DOHH2 (cell line): ENCODE measurements around the gene NAA35.

Experiments
- H3F3A ChIP-seq: fragments of 200-600 bp; sonication (generic), shearing (Covaris generic); 2 replicates; pipeline ENCODE4 v1.6.0; 2016; ENCODE audit warnings: antibody characterized with exemption, mild to moderate bottlenecking; ENCODE audit not compliant: control insufficient read depth, insufficient read depth
- H3K27ac ChIP-seq: fragments of 200-600 bp; sonication (generic); 2 replicates; pipeline ENCODE4 v1.5.1; 2014; ENCODE audit warnings: low read depth, mild to moderate bottlenecking, low read length, moderate library complexity
- H3K27me3 ChIP-seq: fragments of 200-600 bp; sonication (generic); 2 replicates; pipeline ENCODE4 v1.6.1; 2014; ENCODE audit warnings: mild to moderate bottlenecking, low read length, mixed read lengths; ENCODE audit not compliant: control insufficient read depth
- H3K36me3 ChIP-seq: fragments of 200-600 bp; sonication (generic); 2 replicates; pipeline ENCODE4 v1.6.1; 2014; ENCODE audit warnings: mild to moderate bottlenecking, low read length, moderate library complexity, mixed read lengths; ENCODE audit not compliant: control insufficient read depth
- H3K4me1 ChIP-seq: fragments of 200-600 bp; sonication (generic); 2 replicates; pipeline ENCODE4 v1.6.1; 2014; ENCODE audit warnings: mild to moderate bottlenecking, low read length, mixed read lengths; ENCODE audit not compliant: control insufficient read depth
- H3K4me2 ChIP-seq: fragments of 200-600 bp; sonication (generic); 2 replicates; pipeline ENCODE4 v1.6.0; 2014; ENCODE audit warnings: mild to moderate bottlenecking, low read length, moderate library complexity
- H3K4me3 ChIP-seq: fragments of 200-600 bp; sonication (generic); 2 replicates; pipeline ENCODE4 v1.5.1; 2014; ENCODE audit warnings: mild to moderate bottlenecking, low read length, mixed read lengths
- H3K79me2 ChIP-seq: fragments of 200-600 bp; sonication (generic); 2 replicates; pipeline ENCODE4 v1.6.1; 2014; ENCODE audit warnings: mild to moderate bottlenecking, low read length, mixed read lengths; ENCODE audit not compliant: control insufficient read depth
- H3K9me2 ChIP-seq: fragments of 200-600 bp; sonication (generic); replicated peaks from 2 replicates; pipeline ENCODE4 v1.6.1; 2014; ENCODE audit warnings: mild to moderate bottlenecking, low read length, mixed read lengths; ENCODE audit not compliant: control insufficient read depth
- H3K9me3 ChIP-seq: fragments of 200-600 bp; sonication (generic); 2 replicates; pipeline ENCODE4 v1.6.1; 2014; ENCODE audit warnings: antibody characterized with exemption, low read length, mixed read lengths; ENCODE audit not compliant: control insufficient read depth, insufficient read depth
- H4K20me1 ChIP-seq: fragments of 200-600 bp; sonication (generic); 2 replicates; pipeline ENCODE4 v1.6.0; 2014; ENCODE audit warnings: low read depth, mild to moderate bottlenecking, antibody characterized with exemption, low read length, moderate library complexity; ENCODE audit not compliant: control insufficient read depth, insufficient read depth
- EZH2phosphoT487 ChIP-seq: fragments of 200-600 bp; sonication (generic); IDR thresholded peaks from 2 replicates; pipeline ENCODE4 v1.6.1; 2017; ENCODE audit warnings: borderline replicate concordance, mild to moderate bottlenecking, antibody characterized with exemption, low read length, moderate library complexity, mixed read lengths
- TF ChIP-seq, protein P1 (sequence below): fragments of 200-600 bp; sonication (generic); IDR thresholded peaks from one replicate; pipeline ENCODE4 v1.5.1; 2014; ENCODE audit warnings: antibody characterized with exemption, mild to moderate bottlenecking, low read depth, low read length; ENCODE audit not compliant: poor library complexity, severe bottlenecking

The NAA35 gene

DNA sequence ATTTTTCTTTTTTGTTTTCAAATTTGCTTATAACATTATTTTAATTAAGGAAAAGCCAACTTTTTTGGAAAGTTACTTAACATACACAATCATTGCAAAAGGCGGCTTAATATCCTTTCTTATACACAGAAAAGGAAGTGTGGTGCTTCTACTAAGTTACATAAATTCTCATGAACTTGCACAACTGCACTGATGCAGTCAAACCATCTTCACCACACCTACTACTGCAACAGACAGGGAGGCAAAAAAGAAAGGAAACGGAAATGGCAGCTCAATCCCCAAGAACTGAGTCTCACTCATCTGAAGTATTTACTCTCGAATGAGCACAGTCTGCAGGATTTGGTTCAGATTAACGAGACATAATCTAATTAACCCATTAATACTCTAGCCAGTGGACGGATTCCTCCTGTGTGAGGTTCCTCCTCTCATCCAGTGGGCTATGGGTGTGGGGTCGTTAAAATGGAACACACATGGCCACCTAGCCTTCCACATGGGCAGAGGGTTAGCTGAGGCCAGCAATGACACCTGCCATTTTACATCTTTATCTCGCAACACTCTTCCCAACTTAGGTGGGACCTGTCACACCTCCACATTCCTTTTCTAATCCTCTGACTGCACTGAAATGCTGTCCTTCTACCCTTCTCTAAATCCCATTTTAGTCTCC is 128.4 kb downstream of the NAA35 start:
- Histone ChIP-seq H3K27me3 (0 out of 2 replicates have a peak, but pooled peaks cover 2% of the 10 kb centered on the region), H3K79me2 (no peaks in the 10 kb centered on the region), H3K4me1 (no peaks in the 10 kb centered on the region), H3F3A (no peaks in the 10 kb centered on the region), H3K9me2 (no peaks in the 10 kb centered on the region), H3K4me3 (no peak overlapping the region), H4K20me1 (no peaks in the 10 kb centered on the region), H3K4me2 (no peak overlapping the region), H3K36me3 (no peaks in the 10 kb centered on the region), H3K27ac (no peak overlapping the region), H3K9me3 (no peaks in the 10 kb centered on the region)
- no peak for TF ChIP-seq EZH2phosphoT487
- TF ChIP-seq, protein P1, sequence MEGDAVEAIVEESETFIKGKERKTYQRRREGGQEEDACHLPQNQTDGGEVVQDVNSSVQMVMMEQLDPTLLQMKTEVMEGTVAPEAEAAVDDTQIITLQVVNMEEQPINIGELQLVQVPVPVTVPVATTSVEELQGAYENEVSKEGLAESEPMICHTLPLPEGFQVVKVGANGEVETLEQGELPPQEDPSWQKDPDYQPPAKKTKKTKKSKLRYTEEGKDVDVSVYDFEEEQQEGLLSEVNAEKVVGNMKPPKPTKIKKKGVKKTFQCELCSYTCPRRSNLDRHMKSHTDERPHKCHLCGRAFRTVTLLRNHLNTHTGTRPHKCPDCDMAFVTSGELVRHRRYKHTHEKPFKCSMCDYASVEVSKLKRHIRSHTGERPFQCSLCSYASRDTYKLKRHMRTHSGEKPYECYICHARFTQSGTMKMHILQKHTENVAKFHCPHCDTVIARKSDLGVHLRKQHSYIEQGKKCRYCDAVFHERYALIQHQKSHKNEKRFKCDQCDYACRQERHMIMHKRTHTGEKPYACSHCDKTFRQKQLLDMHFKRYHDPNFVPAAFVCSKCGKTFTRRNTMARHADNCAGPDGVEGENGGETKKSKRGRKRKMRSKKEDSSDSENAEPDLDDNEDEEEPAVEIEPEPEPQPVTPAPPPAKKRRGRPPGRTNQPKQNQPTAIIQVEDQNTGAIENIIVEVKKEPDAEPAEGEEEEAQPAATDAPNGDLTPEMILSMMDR: no peak
